Measurements from ENCODE around the gene MYOG.
A peak's percentile ranks its signal among the peaks of the same experiment; 100 is the strongest.

MYOG gene

DNA sequence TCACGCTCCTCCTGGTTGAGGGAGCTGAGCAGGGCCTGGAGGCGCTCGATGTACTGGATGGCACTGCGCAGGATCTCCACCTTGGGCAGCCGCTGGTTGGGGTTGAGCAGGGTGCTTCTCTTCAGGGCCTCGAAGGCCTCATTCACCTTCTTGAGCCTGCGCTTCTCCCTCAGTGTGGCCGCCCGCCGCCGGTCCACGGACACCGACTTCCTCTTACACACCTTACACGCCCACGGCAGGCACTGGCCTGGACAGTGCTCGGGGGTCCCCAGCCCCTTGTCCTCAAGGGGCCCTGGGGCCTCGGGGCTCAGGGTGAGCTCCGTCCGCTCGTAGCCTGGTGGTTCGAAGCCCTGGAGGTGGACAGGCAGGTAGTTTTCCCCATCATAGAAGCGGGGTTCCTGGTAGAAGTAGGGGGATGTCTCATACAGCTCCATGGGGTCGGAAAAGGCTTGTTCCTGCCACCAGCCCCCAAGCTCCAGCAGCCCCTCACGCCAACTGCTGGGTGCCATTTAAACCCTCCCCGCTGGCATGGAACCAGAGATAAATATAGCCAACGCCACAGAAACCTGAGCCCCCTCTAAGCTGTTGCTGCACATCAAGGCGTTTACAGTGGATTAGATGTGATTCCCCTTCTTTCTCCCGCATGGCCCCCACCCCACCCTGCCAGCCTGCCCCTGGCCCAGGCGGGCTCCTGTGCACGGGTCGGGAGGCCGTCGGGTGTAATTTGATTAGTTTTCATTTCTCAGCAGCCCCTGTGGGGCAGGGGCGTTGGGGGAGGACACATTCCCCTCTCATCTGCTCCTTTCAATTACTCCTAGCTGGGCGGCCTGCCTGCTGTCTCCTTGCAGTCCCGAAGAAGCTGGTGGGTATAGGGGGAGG, at the start of gene MYOG:
Gene MYOG (minus strand): TSS at position 485 of the 879 bp plus-strand sequence. CDS start 51 bp downstream, at position 434.
- no peak for DNase-seq (ENCODE audit: low read depth)

DNA sequence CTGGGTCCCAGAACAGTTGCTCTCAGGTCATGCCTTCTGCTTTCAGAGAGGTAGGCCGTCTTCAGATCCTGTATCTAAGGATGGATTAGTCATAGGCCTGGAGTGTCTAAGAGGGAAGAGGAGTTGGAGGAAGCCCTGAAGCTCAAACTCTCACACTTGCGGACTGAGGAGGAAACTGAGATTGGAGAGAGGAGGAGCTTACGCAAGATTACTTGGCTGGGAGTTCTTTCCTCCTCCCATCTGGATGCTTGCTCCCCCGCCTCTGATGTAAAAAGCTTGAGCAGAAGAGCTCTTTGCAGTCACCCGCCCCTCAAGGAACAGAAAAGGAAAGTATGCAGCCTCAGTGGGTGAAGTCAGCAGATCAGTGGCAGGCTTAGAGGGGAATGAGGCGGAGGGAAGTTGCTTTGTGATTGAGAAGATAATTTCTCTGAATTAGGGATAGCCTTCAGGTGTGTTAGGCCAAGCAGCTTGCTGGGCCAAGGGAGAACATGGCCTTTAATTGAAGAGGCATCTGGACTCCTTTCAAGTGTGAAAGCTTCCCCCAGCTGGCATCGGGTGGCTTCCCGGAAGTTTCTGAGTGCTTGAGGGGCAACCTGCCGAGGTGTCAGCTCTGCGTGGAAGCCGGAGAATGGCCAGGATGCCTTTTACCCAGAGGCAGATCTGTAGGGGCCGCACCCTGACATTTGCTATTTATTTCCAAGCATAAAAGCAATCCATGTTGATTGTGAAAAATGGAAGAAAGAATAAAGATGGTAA, 48.3 kb upstream of the MYOG start:
- DNase-seq (ENCODE audit: low read depth): no peak

DNA sequence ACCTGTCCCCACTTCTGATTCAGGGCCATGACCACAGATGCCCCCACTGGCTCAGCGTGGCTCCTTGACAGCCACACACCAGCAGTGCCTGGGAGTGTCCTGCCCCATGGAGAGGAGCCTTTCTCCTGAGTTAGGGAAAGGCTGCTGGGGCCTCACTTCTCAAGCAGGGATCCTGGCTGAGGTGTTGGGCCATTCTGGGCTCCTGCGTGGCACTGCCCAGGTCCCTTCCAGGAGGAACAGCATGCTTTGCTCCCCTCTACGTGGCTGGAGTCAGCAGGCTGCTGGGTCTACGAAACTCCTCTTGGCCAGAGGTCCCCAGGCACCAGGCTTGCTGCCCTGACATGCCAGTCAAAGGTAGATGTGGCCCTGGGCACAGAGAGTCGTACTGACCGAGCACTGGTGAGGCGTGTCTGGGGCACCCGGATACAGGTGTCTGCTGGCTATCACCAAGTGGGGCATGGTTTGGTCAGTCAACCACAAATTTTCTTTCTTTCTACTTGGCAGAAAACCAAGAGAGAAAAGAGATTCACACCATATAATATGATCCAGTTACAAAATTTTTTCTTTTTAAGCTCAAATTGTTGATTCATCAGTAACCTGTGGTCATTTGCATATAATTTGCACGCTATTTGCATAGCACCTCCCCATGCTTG, 45.9 kb upstream of the MYOG start:
- DNase-seq (ENCODE audit: low read depth): no peak

- no peak for DNase-seq (ENCODE audit: low read depth)
Observed at GRCh38 chr1:203130358-203130985, 44.7 kb upstream of the MYOG start.

DNA sequence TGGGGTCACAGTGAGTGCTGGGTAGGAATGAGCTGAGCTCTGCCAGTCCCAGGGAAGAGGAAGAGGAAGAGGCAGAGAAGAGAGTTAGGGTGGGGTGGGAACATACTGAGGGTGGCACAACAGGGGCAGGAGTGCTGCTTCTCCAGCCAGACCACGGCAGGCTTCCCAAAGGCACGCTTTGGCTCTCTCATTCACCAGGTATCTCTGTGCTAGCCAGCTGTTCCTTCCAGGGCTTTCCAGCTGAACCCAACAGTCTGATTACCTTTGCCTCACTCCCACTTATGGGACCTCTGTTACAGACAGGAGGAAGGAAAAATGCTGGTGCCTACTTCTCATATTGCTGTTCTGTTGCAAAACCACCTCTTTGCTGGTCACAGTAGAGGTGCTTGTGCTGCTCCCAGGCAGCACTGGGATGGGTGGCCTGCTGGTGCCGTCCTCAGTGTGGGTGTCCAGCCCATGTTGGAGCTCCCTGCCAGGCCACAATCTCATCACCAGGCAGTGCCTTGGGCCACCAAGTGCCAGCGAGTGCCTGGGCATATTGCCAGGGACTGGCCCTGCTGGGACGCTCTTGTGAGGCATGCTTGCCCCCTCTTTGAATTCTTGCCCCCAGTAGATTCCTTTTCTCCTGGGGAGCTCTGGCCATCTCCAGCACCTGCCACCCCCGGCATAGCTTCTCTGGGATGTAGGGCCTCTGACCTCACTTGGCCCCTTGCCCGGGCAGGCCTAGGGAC, 43.9 kb upstream of the MYOG start:
- DNase-seq (ENCODE audit: low read depth): no peak

DNA sequence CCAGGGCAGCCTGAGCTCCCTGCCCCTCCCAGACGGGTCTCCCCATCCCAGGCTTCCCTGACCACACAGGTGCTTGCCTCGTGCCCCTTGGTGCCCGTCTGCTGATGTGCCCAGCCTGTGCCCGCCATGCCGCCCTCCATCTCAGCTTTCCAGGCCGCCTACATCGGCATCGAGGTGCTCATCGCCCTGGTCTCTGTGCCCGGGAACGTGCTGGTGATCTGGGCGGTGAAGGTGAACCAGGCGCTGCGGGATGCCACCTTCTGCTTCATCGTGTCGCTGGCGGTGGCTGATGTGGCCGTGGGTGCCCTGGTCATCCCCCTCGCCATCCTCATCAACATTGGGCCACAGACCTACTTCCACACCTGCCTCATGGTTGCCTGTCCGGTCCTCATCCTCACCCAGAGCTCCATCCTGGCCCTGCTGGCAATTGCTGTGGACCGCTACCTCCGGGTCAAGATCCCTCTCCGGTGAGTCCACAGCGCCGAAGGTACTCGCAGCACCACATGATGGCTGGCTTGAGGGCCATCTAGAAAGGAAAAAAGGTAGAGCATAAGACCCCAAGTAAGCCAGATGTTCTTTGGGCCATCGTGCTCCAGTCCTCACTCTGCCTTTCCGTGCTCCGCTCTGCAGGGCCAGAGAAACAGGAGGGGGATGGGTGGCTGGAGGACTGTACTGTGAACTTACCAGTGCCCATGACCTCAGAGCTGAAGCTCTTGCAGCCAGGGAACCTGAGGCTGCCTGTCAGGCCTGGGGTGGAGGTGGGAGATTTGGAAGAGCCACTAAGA, 43.1 kb upstream of the MYOG start:
- no peak for DNase-seq (ENCODE audit: low read depth)

DNA sequence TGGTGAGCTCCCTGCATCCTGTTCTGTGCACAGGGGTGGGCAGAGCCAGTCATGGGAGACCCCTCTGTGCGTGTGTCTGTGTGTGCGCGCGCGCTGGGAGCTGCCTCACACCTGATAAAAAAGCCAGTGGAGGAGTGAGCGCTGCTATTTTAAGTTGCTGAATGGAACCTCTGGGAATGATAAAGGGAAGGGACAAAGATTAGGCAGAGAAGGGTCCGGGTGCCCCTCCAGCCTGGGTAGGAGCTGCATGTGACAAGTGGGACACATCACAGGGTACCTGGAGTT, 42.6 kb upstream of the MYOG start:
- no peak for DNase-seq (ENCODE audit: low read depth)

DNA sequence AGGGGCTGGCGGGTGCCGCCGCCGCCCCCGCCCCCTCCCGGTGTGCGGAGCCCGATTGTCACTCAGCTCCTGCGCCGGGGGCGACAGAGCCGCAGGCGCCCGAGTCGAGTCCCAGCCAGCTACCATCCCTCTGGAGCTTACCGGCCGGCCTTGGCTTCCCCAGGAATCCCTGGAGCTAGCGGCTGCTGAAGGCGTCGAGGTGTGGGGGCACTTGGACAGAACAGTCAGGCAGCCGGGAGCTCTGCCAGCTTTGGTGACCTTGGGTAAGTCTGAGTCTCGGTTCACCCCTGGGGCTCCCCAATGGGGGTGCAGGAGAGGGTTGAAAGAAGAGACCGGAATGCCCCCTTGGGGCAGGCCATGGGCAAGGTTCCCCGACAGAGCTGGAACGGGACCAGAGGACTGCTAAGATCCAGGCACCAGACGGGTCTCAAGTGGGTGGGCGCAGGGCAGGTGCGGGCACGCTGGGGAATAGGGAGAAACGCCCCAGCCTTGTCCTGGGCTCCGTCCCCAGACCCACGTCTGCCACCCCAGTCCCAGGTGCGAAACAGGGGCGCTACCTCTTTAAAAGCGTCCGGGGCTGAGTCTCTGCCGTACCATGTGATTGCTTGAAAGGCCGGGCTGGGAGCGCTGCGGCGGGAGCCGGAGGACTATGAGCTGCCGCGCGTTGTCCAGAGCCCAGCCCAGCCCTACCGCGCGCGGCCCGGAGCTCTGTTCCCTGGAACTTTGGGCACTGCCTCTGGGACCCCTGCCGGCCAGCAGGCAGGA, 42.0 kb upstream of the MYOG start, which contains the start of gene ADORA1:
Gene ADORA1 (plus strand): TSS at position 61 of the 765 bp plus-strand sequence. CDS start 1,116 bp downstream, outside the sequence.
- DNase-seq (ENCODE audit: low read depth): peak; percentile 43

GRCh38 chr1:203126866-203127665, 41.3 kb upstream of the MYOG start:
- DNase-seq (ENCODE audit: low read depth): no peak

DNA sequence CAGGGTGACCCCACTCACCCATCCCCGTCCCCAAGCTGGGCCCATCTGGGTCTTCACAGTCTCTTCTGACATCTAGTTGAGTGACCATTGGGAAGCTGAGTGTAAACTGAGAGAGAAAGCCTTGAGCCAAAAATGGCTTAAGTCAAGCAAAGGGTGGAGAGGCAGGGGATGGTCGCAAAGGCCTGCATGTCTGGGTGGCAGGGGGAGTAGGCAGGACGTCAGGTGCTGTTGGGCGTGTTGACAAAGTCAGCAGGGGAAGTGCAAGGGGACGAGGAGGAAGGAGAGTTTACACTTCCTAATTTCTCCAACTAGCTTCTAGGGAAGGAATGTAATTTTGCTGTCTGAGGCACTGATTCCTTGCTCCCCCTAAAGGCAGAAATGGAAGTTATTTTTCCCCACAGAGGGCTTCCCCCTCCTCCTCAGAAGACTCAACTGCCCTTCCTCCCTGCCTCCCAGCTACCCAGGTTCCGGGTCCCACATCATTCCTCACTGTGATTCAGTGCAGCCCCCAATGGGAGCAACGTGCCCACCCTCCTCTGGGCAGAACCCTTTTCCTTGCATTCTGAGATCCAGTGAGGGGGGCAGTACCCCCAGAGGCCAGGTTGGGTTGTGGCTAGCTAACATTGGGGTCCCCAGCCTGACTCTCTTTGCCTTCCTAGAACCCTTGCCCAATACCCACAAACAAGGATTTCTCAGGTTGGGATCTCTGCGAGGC, 40.5 kb upstream of the MYOG start:
- DNase-seq (ENCODE audit: low read depth): no peak

- no peak for DNase-seq (ENCODE audit: low read depth)
Observed at GRCh38 chr1:203124546-203125317, 38.9 kb upstream of the MYOG start.

DNA sequence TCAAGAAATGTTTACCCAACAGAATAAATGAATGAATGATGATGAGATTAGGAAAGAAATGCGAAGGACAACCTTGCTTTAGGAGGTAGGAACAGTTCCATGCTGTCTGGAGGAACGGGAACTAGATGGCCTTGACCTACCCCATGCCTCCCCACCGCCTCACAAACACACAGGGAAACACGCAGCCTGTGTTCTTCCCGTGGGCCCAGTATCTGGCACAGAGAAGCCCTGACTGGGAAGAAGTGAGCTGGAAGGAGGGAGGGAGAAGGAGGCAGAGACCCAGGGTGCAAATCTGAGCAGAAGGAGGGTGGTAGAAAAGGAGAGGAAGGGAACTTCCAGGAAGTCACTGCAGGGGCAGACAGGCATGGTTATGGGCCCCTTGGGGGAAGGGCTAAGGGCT, 38.2 kb upstream of the MYOG start:
- DNase-seq (ENCODE audit: low read depth): no peak

DNA sequence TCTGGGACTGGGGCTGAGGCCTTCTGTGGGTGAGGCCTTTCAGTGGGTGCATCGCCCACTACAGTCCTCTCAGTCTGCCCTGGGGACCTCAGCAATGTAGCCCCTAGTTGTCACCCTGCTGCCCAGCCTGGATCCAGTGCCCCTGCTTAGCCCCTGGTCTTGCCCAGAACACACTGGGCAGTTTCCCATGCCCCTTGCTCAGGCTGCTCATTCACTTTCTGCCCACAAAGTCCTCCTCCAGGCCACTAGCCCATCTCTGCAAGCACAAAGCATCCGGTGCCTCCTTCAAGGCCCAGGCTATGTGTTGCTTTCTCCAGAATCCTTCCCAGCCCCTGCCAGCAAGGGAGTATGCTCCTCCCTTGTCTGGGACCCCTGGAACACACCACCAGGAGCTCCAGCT, 36.3 kb upstream of the MYOG start:
- no peak for DNase-seq (ENCODE audit: low read depth)

DNA sequence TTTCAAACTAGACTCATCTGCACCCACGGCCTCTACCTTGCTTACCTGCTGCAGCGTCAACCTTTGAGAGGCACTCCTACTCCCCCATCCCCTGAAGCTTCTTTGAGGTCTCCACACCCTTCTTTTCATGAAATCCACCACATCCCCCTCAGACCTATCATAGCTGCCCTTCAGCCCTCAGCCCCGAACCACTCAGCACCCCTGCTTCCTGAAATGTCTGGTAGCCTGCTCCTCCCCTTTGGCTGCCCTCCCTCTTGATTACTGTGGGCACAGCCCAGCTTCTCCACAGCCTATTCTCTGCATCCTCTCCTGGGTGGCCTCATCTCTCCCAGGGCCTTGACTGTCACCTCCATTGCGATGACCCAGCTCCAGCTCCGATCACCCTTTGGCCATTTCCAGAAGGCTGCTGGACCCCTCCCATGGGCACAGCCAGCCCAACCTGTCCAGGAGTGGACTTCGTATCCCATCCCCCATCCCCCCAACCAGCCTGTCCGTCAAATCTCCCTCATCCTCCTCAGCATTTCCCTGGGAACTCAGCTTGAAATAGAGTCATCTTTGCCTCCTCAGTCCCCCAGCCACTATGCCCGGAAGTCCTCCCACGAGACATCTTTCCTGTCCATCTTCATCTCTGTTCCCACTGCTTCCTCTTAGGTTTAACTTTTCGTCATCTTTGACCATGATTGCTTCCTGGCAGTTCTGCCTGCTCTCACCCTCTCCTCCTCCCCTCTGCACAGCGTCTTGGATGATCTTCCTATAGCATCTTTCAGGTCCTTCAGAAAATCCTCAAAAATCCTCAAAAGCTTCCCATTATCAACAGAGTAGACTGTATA, 35.6 kb upstream of the MYOG start:
- no peak for DNase-seq (ENCODE audit: low read depth)

DNA sequence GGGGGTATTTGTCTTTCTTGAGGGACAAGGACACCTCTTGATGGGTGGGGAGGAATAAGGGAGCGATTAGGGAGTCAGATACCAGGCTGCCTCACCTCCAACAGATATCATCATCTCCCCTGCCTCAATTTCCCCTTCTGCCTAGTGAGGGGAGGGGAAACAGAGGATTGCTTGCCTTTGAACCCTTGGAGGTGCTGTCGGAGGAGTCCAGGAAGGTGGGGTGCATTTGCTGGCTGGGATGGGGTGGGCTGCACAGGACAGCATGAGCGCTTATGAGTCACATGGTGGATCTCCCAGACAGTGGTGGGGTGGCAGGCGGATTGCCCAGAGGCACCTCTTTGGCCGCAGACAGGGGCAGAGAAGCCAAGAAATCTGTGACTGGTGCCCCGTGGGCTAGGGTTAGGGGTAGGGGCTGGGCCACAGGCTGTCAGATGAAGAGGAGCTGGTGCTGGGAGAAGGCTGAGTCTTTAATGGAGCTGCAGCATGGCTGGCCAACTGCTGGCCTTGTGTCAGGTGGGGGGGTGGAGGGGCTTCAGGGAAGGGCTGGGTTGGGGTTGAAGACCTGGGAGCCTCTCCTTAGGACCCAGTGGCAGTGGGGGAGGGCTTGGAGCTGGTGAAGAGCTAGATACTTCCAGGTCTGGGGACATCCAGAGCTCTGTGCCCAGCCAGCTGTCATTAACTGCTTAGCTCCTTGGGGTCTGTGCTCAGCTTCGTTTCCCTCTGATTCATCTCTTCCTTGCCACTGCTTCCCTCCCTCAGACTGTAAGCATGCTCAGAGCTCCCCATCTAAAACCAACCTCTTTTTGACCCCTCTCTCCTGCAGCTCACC, 34.7 kb upstream of the MYOG start:
- no peak for DNase-seq (ENCODE audit: low read depth)
